T47D (cell line): ENCODE data around the gene PARG.
"Not testable (repeated sequence)": the region's sequence is repeated elsewhere in the genome, so short reads cannot be mapped to it uniquely, and the experiment has no call there.

Experiments used
- DNase-seq, 2 experiments: peaks; one replicate each; pipeline versions ENCODE4 v3.0.0 to v3.0.0-alpha.2; 2011 to 2012; ENCODE audit warnings: low read depth in 1 of 2, low spot score in 1 of 2
- JUND ChIP-seq: IDR thresholded peaks from 2 replicates; pipeline ENCODE4 v1.6.1; 2012; ENCODE audit warnings: low read depth
- in situ Hi-C: cut with HindIII; loops from 2 replicates; pipeline ENCODE4 v1.10.0; 2016; ENCODE audit warnings: low sequenced_read_pairs, low pct_unique_long_range_greater_than_20kb

Gene PARG

GRCh38 chr10:49819234-49819958 is 122.4 kb downstream of the PARG start:
- in situ Hi-C loops: no loop called here
- no peak for TF ChIP-seq JUND

GRCh38 chr10:49817845-49818244 is 124.0 kb downstream of the PARG start:
- DNase-seq: no peak
- no peak for TF ChIP-seq JUND
- in situ Hi-C loops: no loop called here

More at GRCh38 chr10:49819234-49819958, 122.4 kb downstream of the PARG start:
- DNase-seq: no peak

- no peak for DNase-seq
- no peak for TF ChIP-seq JUND
- in situ Hi-C loops: no loop called here
Observed at GRCh38 chr10:49803988-49804387, 137.8 kb downstream of the PARG start.

GRCh38 chr10:49798275-49798674 is 143.6 kb downstream of the PARG start:
- no peak for DNase-seq
- TF ChIP-seq JUND: no peak
- in situ Hi-C loops: no loop called here

- no peak for DNase-seq
- no peak for TF ChIP-seq JUND
- in situ Hi-C loops: no loop called here
Observed at GRCh38 chr10:49791100-49791499, 150.7 kb downstream of the PARG start.

- in situ Hi-C loops: no loop called here
Observed at GRCh38 chr10:49784681-49785080, 157.1 kb downstream of the PARG start.

GRCh38 chr10:49783645-49784044 is 158.2 kb downstream of the PARG start:
- in situ Hi-C loops: no loop called here

More at GRCh38 chr10:49784681-49785080, 157.1 kb downstream of the PARG start:
- no peak for TF ChIP-seq JUND
- DNase-seq: no peak

GRCh38 chr10:49781247-49781646 is 160.6 kb downstream of the PARG start:
- in situ Hi-C loops: no loop called here
- no peak for TF ChIP-seq JUND
- no peak for DNase-seq

More at GRCh38 chr10:49783645-49784044, 158.2 kb downstream of the PARG start:
- peak in 1 of 2 experiments; percentile 57 for DNase-seq
- TF ChIP-seq JUND: no peak

GRCh38 chr10:49778197-49778596 is 163.6 kb downstream of the PARG start:
- no peak for TF ChIP-seq JUND
- no peak for DNase-seq
- in situ Hi-C loops: no loop called here

GRCh38 chr10:49776851-49777250 is 165.0 kb downstream of the PARG start:
- in situ Hi-C loops: no loop called here
- no peak for DNase-seq
- no peak for TF ChIP-seq JUND

- TF ChIP-seq JUND: no peak
- no peak for DNase-seq
- in situ Hi-C loops: no loop called here
Observed at GRCh38 chr10:49775014-49775413, 166.8 kb downstream of the PARG start.

GRCh38 chr10:49772944-49773343 is 168.9 kb downstream of the PARG start:
- DNase-seq, in situ Hi-C loops: not testable (repeated sequence)

- DNase-seq, in situ Hi-C loops: not testable (repeated sequence)
Observed at GRCh38 chr10:49771046-49771445, 170.8 kb downstream of the PARG start.

GRCh38 chr10:49769692-49770091 is 172.1 kb downstream of the PARG start:
- DNase-seq: no peak
- TF ChIP-seq JUND: no peak
- in situ Hi-C loops: no loop called here
